DND-41 (cell line): ENCODE results near the gene GABBR2.

Experiments used
- ATAC-seq: fragments of 200-7000 bp; cut with Tn5 transposase; 3 replicates; pipeline ENCODE4 v1.9.1; 2021; ENCODE audit warnings: low read depth; ENCODE audit not compliant: insufficient read depth
- DNase-seq: peaks from one replicate; pipeline ENCODE4 v3.0.0-alpha.2; 2020
- H2AFZ ChIP-seq: 2 replicates; pipeline ENCODE4 v1.6.0; 2012; ENCODE audit warnings: low read depth, low read length
- H3K27ac ChIP-seq: 2 replicates; pipeline ENCODE4 v1.5.1; 2012; ENCODE audit warnings: low read length, inconsistent platforms
- H3K27me3 ChIP-seq: fragments of 200-600 bp; sonication (generic); 2 replicates; pipeline ENCODE4 v1.6.0; 2012; ENCODE audit warnings: low read length, mild to moderate bottlenecking, inconsistent platforms; ENCODE audit not compliant: insufficient read depth, poor library complexity
- H3K36me3 ChIP-seq: 2 replicates; pipeline ENCODE4 v1.5.1; 2012; ENCODE audit warnings: low read length, inconsistent platforms; ENCODE audit not compliant: insufficient read depth
- H3K4me1 ChIP-seq: 2 replicates; pipeline ENCODE4 v1.5.1; 2012; ENCODE audit warnings: mild to moderate bottlenecking, low read length; ENCODE audit not compliant: insufficient read depth
- H3K4me2 ChIP-seq: 2 replicates; pipeline ENCODE4 v1.6.0; 2012; ENCODE audit warnings: mild to moderate bottlenecking, moderate library complexity, low read length, inconsistent platforms; ENCODE audit not compliant: insufficient read depth
- H3K4me3 ChIP-seq, 2 experiments: fragments of 200-600 bp in 1 of 2; shearing (Covaris generic) in 1 of 2; 2 replicates each; pipeline ENCODE4 v1.5.1; 2012 to 2016; ENCODE audit warnings: inconsistent platforms in 2 of 2, low read length in 2 of 2, mild to moderate bottlenecking in 2 of 2, low read depth in 1 of 2, moderate library complexity in 1 of 2
- H3K79me2 ChIP-seq: 2 replicates; pipeline ENCODE4 v1.6.0; 2012; ENCODE audit warnings: low read length, inconsistent platforms; ENCODE audit not compliant: insufficient read depth
- H3K9ac ChIP-seq: 2 replicates; pipeline ENCODE4 v1.6.0; 2012; ENCODE audit warnings: low read depth, mild to moderate bottlenecking, inconsistent platforms, low read length, moderate library complexity
- H3K9me3 ChIP-seq: 2 replicates; pipeline ENCODE4 v1.5.1; 2012; ENCODE audit warnings: low read length, moderate library complexity, mild to moderate bottlenecking, inconsistent platforms; ENCODE audit not compliant: insufficient read depth, severe bottlenecking
- H4K20me1 ChIP-seq: 2 replicates; pipeline ENCODE4 v1.6.0; 2012; ENCODE audit warnings: low read length; ENCODE audit not compliant: insufficient read depth
- CTCF ChIP-seq: IDR thresholded peaks from 2 replicates; pipeline ENCODE4 v1.5.1; 2012; ENCODE audit warnings: borderline replicate concordance, low read length, moderate library complexity, mild to moderate bottlenecking; ENCODE audit not compliant: poor library complexity, severe bottlenecking; ENCODE audit errors: extremely low read depth
- EZH2 ChIP-seq: IDR thresholded peaks from 3 replicates; pipeline ENCODE4 v1.6.1; 2012; ENCODE audit warnings: borderline replicate concordance, low read depth, mild to moderate bottlenecking, moderate library complexity, low read length, inconsistent platforms; ENCODE audit not compliant: severe bottlenecking

The GABBR2 gene

GRCh38 chr9:98253565-98253964 lies 455.2 kb downstream of the GABBR2 start:
- no peaks in the 10 kb centered on the region for H3K79me2 ChIP-seq
- no peaks in the 10 kb centered on the region for H3K9me3 ChIP-seq
- no peak overlapping the region for H3K27ac ChIP-seq
- no peak for ATAC-seq
- H3K9ac ChIP-seq = no peak overlapping the region
- H3K36me3 ChIP-seq = no peaks in the 10 kb centered on the region
- DNase-seq = no peak
- peaks cover 26% of the 10 kb centered on the region for H3K4me1 ChIP-seq
- H3K4me3 ChIP-seq = no peak overlapping the region
- TF ChIP-seq EZH2 = no peak
- no peak for TF ChIP-seq CTCF
- no peak overlapping the region for H2AFZ ChIP-seq
- H3K27me3 ChIP-seq = peaks cover 7% of the 10 kb centered on the region
- no peaks in the 10 kb centered on the region for H4K20me1 ChIP-seq
- 0 out of 2 replicates have a peak overlapping the region, but pooled peaks have one; percentile 2 for H3K4me2 ChIP-seq

GRCh38 chr9:98251551-98251950 lies 457.2 kb downstream of the GABBR2 start:
- TF ChIP-seq CTCF (no peak), EZH2 (no peak)
- Histone ChIP-seq H3K4me1 (peaks cover 18% of the 10 kb centered on the region), H3K4me3 (no peak overlapping the region), H3K9ac (no peak overlapping the region), H2AFZ (no peak overlapping the region), H3K36me3 (no peaks in the 10 kb centered on the region), H3K4me2 (no peak overlapping the region), H3K27ac (no peak overlapping the region), H4K20me1 (no peaks in the 10 kb centered on the region), H3K9me3 (no peaks in the 10 kb centered on the region), H3K79me2 (no peaks in the 10 kb centered on the region), H3K27me3 (peaks cover 7% of the 10 kb centered on the region)
- ATAC-seq = no peak
- DNase-seq = no peak

- no peaks in the 10 kb centered on the region for H3K79me2 ChIP-seq
- H2AFZ ChIP-seq = no peak overlapping the region
- no peaks in the 10 kb centered on the region for H3K9me3 ChIP-seq
- no peaks in the 10 kb centered on the region for H4K20me1 ChIP-seq
- DNase-seq (no peak), ATAC-seq (no peak)
- TF ChIP-seq CTCF (no peak), EZH2 (no peak)
- no peak overlapping the region for H3K9ac ChIP-seq
- peaks cover 3% of the 10 kb centered on the region for H3K27me3 ChIP-seq
- no peaks in the 10 kb centered on the region for H3K36me3 ChIP-seq
- peaks cover 11% of the 10 kb centered on the region for H3K4me1 ChIP-seq
- no peak overlapping the region for H3K27ac ChIP-seq
- H3K4me3 ChIP-seq = no peak overlapping the region
- H3K4me2 ChIP-seq = no peak overlapping the region
These were observed 459.0 kb downstream of the GABBR2 start for GRCh38 chr9:98249771-98250170.
